GM19035 (cell line): ENCODE measurements around the gene NUP93.

Experiments used
- ATAC-seq: cut with Tn5 transposase; IDR thresholded peaks from one replicate; pipeline ENCODE4 v1.9.1; 2021; ENCODE audit not compliant: unreplicated experiment

NUP93 gene

DNA sequence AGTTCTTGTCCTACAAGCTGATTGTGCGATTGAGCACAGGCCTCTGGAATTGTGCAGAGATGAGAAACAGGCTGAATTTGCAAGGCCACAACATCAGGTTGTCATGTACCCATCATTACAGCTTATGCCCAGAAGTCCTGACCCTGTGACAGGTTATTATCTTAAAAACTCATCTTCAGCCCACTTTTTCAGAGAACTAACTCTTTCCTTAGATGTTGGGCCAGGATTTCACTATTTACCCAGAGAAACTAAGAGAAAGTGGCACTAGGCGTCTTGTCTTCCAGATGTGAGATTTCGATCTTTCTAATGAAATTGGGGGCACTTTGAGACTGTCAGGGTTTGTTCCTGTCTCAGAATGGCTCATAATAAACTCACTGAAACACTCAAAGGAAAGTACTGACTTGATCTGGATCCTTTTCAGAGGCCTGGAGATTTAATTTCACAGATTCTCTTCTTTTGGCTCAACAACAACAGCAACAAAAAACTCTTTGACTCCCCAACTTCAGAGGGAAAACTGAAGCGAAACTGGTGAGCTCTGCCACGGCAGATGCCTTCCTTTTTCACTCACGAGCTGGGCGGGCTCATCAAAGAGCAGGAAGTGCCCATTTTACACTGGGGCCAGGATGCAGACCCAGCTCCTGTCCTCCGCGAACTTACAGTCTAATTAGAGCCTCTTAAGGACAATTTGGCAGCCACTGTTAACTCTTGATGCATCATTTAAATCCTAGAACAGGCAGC, 117.4 kb downstream of the NUP93 start:
- ATAC-seq, result no peak

GRCh38 chr16:56848029-56848936, 118.4 kb downstream of the NUP93 start:
- ATAC-seq, result no peak

DNA sequence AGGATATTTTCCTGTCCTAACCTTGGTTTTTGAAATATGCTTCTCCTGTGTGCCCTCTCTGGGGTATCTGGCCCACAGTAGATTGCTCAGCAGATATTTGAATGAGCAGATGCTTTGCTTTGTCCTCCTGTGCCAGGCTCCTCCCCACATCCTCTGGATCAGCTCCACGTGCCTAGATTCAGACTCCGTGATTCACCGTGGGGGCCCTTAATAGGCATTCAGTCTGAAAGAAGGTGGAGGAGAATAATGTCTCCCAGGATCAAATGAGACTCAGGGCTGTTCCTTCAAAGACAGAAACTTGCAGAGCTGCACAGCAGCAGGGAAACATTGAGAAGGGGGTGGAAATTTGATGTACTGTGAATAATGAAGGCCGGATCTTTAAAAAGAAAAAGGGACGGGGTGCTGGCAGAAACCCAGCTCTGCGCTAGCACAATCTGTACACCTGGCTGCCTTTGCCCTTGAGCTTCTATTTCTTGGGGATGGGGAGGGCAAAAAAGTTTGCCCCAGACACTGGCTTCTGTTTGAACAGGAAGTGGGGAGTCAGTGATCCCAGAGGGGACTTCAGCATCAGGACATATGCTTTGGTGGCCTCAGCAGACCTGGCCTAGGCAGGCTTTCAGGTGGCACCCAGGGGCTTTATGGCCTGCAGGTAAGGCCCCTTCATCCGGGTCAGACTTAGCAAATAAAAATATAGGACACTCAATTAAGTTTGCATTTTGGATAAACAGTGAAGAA, 119.2 kb downstream of the NUP93 start:
- no peak for ATAC-seq

DNA sequence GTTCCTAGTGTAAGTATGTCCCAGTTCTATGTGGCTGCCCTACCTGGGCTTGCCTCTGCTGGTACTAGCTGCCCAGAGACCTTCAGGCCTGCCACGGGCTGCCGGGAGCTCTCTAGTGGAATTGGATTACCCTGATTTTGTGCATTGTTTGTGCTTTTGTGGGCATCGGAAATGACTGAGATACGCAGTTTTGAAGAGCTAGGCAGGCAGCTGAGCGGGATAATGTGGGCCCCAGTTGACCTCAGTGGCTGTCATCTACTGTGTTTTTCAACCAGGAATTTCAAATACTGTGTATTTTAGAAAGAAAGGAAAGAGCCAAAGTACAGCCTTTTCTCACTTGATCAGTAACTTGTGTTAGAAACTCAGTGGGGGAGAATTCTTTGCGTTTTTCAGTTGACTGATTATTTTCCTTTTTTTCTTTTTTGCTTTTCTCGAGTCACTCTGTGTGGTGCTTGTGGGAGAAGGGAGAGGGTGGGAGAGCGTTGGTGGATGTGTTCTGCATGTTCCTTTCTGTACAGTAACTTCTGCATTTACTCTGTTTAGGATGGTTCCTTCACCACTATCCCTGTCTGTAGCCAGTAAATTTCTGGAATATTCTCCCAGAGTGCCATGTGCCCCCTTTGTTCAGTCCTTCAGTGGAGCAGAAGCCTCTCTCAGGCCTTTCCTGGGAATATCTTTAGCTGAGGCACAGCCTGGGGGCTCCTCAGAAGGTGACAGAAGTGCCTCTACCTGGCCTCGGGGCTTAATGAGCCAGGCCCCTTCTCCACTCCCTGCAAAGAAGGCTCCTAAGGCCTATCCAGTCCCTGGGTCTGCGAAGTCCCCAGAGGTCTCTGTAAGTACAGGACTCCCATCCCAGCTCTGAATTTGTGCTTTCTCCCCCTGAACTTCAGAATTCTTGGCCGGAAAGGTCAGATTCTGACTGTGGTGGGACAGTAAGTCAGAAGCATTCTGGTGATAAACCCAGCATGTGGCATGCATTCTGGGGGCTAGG, 120.1 kb downstream of the NUP93 start:
- ATAC-seq, result no peak

DNA sequence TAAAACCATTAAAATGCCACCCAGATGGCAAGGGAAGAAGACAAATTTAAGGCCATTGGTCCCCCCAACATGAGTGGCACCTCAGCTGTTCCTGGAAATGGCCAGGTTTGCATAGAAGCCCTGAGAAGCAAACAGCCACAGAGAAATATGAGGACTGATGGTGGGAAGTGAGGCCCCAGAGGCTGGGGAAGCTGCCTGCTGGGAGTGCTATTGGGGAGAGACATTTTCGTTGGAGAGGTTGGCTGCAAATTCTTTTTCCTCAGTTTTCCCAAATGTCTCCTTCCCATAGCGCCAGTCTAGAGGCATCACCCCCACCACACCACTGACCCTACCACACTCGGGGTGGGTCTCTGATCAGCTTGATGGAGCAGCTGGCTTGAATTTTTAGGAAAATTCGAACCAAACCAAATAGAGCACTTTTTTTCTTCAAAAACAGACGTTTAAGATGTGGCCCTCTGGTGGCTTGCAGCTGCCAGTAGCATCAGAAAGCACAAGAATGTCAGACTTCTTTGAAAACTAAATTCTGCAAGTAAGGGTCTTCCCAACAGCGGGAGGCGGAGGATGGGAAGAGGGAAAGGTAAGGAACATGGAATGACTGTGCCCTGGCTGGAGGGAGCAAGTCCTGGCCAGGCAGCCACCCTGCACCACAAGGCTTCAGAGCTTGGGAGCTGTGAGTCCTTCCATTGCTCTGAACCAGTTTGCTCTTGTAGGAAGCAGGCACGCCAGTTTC, 121.9 kb downstream of the NUP93 start:
- ATAC-seq, result no peak

- no peak for ATAC-seq
Measured at GRCh38 chr16:56852401-56852730, 122.4 kb downstream of the NUP93 start.

- no peak for ATAC-seq
Measured at GRCh38 chr16:56852968-56853367, 123.0 kb downstream of the NUP93 start.

DNA sequence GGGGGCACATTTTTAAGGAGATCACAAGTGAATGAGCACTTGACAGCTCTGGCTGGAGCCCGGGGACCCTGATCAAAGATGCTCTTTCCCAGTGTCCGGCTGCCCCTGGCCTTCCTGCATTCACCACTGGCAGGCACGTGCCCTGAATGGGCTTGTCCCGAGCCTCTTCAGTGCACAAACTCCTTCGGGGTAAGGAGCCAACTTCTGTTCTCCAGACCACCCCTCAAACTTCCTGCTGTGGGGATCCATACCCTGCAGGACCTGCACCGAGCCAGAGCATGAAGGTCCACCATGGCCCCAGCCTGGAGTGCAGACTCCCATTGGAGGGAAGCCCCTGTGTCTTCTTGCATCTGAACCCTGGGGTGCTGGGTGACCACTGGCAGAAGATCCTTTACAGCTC, 125.3 kb downstream of the NUP93 start:
- no peak for ATAC-seq

GRCh38 chr16:56855946-56856345, 126.0 kb downstream of the NUP93 start:
- no peak for ATAC-seq

- ATAC-seq, result no peak
Measured at GRCh38 chr16:56856876-56857447, 127.0 kb downstream of the NUP93 start.

DNA sequence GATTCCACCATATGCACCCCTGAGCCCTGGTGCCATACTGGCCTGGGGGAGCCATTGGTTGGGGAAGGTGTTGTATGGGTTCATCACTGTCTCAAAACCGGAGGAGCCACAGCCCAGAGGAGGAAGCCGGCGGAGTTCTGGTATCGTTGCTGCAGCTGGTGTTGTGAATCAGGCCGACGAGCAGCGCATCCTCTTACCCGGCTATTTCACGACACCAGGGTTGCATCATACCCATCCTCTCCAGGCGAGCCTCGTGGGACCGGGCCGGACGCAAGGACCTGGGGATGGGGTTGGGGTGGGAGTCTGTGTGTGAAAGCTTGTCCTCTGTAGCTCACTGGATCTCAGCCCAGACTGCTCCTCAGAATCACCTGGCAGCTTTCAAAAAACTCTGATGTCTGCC, 128.4 kb downstream of the NUP93 start:
- ATAC-seq, result no peak

DNA sequence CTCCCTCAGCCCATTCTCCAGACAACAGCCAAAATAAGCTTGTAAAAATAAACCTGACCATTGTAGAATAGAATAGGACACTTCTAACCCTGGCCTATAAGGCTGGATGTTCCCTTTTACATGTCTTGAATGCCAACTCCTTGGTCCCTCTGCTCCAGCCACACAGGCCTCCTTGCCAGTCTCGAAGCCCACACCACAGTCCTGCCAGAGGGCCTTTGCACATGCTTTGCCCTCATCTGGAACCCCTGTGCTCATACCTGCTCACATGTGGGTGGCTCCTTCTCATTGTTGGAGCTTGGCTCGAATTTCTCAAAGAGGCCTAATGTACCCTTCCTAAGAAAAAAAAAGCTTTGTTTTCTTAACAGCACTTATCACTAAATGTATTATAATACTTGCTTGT, 129.7 kb downstream of the NUP93 start:
- no peak for ATAC-seq

GRCh38 chr16:56860226-56861020, 130.5 kb downstream of the NUP93 start:
- ATAC-seq, result no peak

DNA sequence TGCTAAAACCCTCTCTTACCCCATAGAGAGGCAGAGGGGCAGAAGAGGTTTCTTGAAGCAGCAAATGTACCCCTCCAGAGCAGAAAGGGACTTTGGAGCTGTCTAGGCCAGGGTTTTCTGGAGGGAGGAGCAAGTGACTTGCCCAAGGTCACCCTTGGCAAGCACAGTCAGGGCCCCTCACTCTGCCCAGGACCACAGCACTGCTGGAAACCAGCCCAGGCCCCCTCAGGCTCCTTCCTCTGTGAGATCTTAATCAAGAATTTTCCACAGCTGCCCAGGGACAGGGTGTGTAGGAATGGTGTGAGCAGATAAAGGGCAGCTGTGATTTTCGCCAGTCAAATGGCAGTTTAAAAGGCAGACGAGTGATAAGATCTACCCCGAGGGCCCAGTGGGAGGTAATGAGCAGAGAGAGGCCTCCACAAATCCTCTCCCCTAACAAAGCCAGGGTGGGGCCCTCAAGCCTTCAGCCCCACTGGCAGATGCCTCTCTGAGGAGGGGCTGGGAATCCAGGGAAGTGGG, 131.2 kb downstream of the NUP93 start:
- ATAC-seq, result no peak

DNA sequence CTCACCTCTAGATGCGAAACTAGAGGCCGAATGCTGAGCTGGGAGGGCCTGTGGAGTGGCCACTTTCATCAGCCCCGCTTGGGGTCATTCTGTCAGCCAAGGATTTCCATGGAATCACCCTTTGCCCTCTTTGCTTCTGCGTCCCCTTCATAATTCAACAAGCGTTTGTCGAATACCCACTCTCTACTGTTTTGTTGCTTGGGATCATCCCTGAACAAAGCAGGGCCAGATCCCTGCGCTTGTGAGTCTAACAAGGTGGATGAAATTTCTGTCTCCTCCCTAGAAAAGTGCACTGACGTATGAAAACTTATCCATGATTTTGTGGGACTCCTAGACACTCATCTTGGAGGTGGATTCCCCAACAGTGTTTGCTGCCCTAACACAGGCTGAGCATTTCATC, 131.8 kb downstream of the NUP93 start:
- ATAC-seq, result no peak

GRCh38 chr16:56862776-56863175, 132.8 kb downstream of the NUP93 start:
- no peak for ATAC-seq

DNA sequence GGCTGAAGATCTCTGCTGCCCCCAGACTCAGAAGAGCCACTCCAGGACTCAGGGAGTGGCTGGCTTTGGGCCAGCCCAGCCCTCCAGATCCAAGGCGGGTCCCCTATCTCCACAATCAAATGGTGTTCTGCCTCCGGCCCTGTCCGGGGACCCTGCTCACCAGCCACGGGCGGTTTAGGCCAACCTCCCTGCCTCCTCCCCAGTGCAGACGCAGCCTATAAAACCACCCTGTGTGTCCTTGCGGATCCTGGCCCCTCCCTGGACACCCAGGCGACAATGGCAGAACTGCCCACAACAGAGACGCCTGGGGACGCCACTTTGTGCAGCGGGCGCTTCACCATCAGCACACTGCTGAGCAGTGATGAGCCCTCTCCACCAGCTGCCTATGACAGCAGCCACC, 135.0 kb downstream of the NUP93 start, which contains the start of gene SLC12A3:
SLC12A3 (plus strand) TSS at position 248 of the 400 bp plus-strand sequence; CDS start at position 277, 29 bp downstream.
- no peak for ATAC-seq

- ATAC-seq, result no peak
Measured at GRCh38 chr16:56865394-56866062, 135.6 kb downstream of the NUP93 start.
